ENCODE measurements around the gene FUZ. TPM values are rescaled to one million over a fixed set of nuclear protein-coding genes. Genes with fewer than 3 reads are reported as not detected.
A peak's percentile ranks its signal among the peaks of the same experiment; 100 is the strongest.

FUZ gene
- total RNA-seq, 1 experiment from 2014 or later, result 1.0 TPM

DNA sequence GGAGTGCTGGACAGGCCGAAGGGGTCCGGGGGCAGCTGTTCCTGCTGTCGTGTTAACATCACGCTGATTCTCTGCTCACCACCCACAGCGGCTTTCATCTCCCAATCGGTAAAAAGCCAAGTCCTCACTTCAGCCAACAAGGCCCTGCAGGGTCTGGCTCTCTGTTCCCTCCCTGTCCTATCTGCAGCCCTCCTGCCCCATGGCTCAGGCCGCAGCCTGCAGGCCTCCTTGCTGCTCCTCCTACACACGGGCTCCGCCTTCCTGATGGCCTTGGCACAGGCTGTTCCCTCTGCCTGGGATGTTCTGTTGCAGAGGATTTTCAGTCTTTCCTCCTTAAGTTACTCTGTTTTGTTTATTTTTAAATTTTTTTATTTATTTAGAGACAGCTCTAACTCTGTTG, 22.2 kb downstream of the FUZ start:
- no peak for DNase-seq (ENCODE audit: extremely low read depth, low read depth)

DNA sequence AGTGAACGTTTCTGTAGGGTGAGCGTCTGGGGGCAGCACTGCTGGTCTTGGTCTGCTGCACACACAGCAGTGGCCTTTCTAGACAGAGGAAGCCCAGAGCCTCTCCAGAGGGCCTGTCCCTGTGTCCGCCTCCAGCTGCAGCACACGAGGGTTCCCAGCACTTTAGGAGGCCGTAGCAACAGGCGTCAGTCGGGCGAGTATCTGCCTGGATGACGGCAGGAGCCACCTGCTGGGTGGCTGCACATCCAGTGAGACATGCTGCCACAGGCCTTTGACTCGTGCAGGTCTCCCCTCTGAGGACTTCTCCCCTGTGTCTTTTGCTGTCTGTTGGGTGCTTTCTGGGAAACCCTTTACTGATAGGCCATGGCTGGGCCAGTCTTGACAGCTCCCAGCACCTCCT, 24.2 kb downstream of the FUZ start:
- no peak for DNase-seq (ENCODE audit: extremely low read depth, low read depth)

GRCh38 chr19:49787746-49788145, 25.3 kb downstream of the FUZ start:
- no peak for DNase-seq (ENCODE audit: extremely low read depth, low read depth)

DNA sequence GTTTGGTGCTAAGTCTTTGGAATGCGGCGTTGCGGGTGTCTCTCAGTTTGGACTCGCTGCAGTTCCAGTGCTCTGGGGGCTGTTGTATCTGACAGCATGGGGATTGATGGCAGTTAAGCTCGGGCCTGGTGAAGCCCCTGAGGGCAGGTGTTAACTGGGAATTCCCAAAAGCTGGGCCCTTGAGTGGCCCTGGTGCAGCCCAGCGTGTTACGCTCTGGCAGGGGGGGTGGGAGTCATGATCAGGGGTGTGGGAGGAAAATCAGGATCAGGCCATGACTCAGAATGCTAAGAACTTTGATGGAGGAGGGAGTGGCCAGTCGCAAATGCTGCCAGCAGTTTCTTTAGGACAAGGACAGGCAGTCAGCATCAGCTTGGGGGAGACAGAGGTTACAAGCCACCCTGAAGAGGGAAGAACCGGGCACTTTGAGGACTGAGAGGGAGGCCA, 26.7 kb downstream of the FUZ start:
- DNase-seq (ENCODE audit: extremely low read depth, low read depth), result no peak

DNA sequence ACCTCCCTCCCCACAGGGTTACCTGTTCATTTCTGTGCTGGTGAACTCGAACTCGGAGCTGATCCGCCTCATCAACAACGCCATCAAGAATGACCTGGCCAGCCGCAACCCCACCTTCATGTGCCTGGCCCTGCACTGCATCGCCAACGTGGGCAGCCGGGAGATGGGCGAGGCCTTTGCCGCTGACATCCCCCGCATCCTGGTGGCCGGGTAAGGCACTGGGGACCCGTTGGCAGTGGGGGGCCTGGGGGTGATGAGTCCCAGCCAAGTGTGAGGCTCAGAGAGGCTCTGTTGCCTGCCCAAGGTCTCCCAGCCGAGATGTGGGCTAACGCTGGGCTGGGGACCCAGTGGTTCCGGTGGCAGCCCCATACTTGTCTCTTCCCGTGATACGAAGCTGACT, 30.6 kb downstream of the FUZ start:
- no peak for DNase-seq (ENCODE audit: extremely low read depth, low read depth)

- no peak for DNase-seq (ENCODE audit: extremely low read depth, low read depth)
These were observed 31.7 kb downstream of the FUZ start for GRCh38 chr19:49781394-49781793.

GRCh38 chr19:49780861-49781260, 32.2 kb downstream of the FUZ start:
- no peak for DNase-seq (ENCODE audit: extremely low read depth, low read depth)

DNA sequence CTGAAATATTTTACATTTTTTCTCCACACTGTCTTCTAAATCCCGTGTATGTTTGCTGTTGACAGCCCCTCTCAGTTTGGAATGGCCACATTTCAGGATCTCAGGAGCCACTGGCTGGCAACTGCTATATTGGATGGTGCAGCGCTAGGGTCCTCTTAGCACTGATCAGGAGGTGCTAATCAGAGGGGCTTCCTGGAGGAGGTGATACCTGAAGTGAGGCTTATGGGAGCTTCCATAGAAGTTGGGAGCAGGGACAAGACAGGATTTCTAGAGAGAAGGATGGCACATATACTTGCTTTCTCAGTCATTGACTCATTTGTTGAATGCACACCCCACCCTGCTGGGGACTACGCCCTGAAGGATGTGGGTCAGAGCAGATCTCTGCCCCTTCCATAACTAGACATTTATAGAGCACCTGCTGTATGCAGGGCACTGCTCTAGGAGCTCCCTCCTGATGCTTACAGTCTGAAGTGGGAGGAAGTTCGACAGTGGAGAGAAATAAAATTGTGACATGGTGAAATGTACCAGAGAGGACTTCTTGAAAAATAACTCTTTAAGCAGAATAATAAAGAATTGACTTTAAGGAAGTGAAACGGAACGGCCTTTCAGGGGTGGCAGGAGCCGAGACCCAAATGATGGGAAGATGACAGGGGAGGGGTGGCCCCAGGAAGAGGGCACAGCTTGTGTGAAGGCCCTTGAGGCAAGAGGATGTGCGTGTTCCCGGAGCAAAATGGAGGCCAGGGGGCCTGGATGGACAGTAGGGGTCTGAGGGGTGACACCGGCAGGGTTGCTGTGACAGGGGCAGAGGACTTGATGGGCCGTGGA, 33.1 kb downstream of the FUZ start:
- DNase-seq (ENCODE audit: extremely low read depth, low read depth), result no peak

DNA sequence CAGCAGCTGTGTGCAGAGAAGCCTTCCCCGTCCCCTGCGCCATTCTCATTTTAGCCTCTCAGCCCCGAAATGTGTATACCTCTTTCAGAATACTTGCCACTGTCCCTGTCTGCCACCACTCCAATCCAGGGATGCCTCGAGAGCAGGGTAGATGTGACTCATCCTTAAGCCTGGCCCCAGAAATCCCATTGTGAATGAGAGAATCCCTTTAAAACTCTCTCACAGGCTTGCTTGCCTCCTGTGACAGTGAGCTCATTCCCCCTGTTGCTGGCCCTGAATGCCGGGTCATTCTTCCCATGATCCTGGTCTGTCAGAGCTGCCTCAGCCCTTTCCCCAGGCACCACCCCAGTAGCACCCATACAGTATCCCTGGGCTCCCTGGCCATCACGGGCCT, 36.7 kb downstream of the FUZ start:
- no peak for DNase-seq (ENCODE audit: extremely low read depth, low read depth)

- no peak for DNase-seq (ENCODE audit: extremely low read depth, low read depth)
These were observed 37.2 kb downstream of the FUZ start for GRCh38 chr19:49775742-49776370.

DNA sequence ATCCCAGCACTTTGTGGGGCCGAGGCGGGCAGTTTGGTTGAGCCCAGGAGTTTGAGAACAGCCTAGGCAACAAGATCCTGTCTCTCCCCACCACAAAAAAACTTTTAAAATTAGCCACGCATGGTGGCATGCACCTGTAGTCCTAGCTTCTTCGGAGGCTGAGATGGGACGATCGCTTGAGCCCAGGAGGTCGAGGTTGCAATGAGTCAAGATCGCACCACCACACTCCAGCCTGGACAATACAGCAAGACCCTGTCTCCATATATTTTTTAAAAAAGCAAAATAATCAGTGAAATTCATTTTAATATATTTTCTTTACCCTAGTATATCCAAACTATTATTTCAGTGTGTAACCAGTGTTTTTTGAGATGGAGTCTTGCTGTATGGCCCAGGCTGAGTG, 38.1 kb downstream of the FUZ start:
- no peak for DNase-seq (ENCODE audit: extremely low read depth, low read depth)

GRCh38 chr19:49773663-49774350, 39.3 kb downstream of the FUZ start:
- no peak for DNase-seq (ENCODE audit: extremely low read depth, low read depth)

- DNase-seq (ENCODE audit: extremely low read depth, low read depth), result no peak
These were observed 40.2 kb downstream of the FUZ start for GRCh38 chr19:49772850-49773432.

GRCh38 chr19:49771674-49772139, 41.4 kb downstream of the FUZ start:
- no peak for DNase-seq (ENCODE audit: extremely low read depth, low read depth)

DNA sequence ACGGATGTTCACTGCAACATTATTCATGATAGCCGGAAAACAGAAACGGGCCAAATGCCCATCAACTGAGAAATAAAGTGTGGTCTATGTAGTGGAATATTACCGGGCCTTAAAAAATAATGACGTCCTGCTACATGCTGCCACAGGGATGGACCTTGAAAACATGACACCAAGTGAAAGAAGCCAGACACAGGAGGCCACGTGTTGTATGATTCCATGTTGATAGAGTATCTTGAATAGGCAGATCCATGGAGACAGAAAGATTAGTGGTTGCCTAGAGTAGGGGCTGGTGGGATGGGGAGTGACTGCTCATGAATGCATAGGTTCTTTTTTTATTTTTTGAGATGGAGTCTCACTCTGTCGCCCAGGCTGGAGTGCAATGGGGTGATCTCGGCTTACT, 42.6 kb downstream of the FUZ start:
- DNase-seq (ENCODE audit: extremely low read depth, low read depth), result no peak

- no peak for DNase-seq (ENCODE audit: extremely low read depth, low read depth)
These were observed 45.0 kb downstream of the FUZ start for GRCh38 chr19:49767967-49768581.

DNA sequence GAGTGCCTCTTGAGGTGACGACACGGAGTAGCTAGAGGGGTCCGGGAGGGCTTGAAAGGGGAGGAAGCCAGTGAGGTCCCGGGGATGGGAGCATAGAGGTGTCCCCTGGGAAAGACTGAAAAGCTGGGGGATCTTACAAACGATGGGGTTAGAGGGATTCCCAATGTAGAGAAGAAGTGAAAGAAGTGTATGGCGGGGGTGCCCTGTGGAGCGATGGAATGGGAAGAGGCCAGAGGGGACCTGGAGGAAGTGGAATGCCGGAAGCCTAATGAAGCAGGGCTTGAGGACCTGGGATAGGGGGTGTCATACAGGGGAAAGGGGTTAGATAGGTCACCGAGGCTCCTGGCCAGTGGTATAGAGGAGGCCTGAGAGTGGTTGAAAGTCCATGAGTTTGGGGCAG, 45.7 kb downstream of the FUZ start:
- DNase-seq (ENCODE audit: extremely low read depth, low read depth), result no peak

DNA sequence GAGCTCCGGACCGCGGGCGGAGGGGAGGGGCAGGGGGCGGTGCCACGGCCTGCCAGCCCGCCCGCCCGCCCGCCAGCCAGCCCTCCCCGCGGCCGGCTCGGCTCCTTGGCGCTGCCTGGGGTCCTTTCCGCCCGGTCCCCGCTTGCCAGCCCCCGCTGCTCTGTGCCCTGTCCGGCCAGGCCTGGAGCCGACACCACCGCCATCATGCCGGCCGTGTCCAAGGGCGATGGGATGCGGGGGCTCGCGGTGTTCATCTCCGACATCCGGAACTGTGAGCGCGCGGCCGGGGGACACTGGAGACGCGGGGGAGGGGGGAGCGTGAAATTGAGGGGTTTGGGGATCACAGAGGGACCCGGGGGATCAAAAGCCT, 46.2 kb downstream of the FUZ start, which contains the start of gene AP2A1:
AP2A1 (plus strand) TSS at position 72 of the 370 bp plus-strand sequence; CDS start at position 205, 133 bp downstream.
- no peak for DNase-seq (ENCODE audit: extremely low read depth, low read depth)

GRCh38 chr19:49766007-49766929, 46.8 kb downstream of the FUZ start:
- DNase-seq (ENCODE audit: extremely low read depth, low read depth), result peak; percentile 99

- DNase-seq (ENCODE audit: extremely low read depth, low read depth), result no peak
These were observed 48.8 kb downstream of the FUZ start for GRCh38 chr19:49764341-49764740.

Data from NCI-H460 (cell line).